Measurements from ENCODE around the gene MTCH1.

MTCH1 gene

GRCh38 chr6:36924778-36925374 is 61.1 kb downstream of the MTCH1 start:
- Mint-ChIP-seq H3K9me3 (no peaks in the 10 kb centered on the region), H3K27me3 (no peaks in the 10 kb centered on the region), H3K4me1 (peaks cover 12% of the 10 kb centered on the region), H3K27ac (no peak overlapping the region), H3K36me3 (peaks cover 42% of the 10 kb centered on the region), H3K4me3 (no peak overlapping the region)
- no peak for ATAC-seq

- Mint-ChIP-seq H3K36me3 (peaks cover 48% of the 10 kb centered on the region), H3K27me3 (no peaks in the 10 kb centered on the region), H3K27ac (no peak overlapping the region), H3K4me3 (no peak overlapping the region), H3K9me3 (no peaks in the 10 kb centered on the region), H3K4me1 (peaks cover 12% of the 10 kb centered on the region)
- no peak for ATAC-seq
These were observed 61.9 kb downstream of the MTCH1 start for GRCh38 chr6:36924131-36924530.

- Mint-ChIP-seq H3K36me3 (peaks cover 58% of the 10 kb centered on the region), H3K4me3 (no peak overlapping the region), H3K4me1 (peaks cover 4% of the 10 kb centered on the region), H3K9me3 (no peaks in the 10 kb centered on the region), H3K27me3 (no peaks in the 10 kb centered on the region), H3K27ac (no peak overlapping the region)
- no peak for ATAC-seq
These were observed 65.5 kb downstream of the MTCH1 start for GRCh38 chr6:36920546-36920945.

- Mint-ChIP-seq H3K27ac (no peak overlapping the region), H3K4me3 (no peak overlapping the region)
- no peak for ATAC-seq
These were observed 65.9 kb downstream of the MTCH1 start for GRCh38 chr6:36920049-36920448.

More at GRCh38 chr6:36920049-36920448, 65.9 kb downstream of the MTCH1 start:
- Mint-ChIP-seq H3K4me1 (no peaks in the 10 kb centered on the region), H3K27me3 (no peaks in the 10 kb centered on the region), H3K9me3 (no peaks in the 10 kb centered on the region), H3K36me3 (peaks cover 58% of the 10 kb centered on the region)
